CD14-positive monocyte (primary cell): ENCODE measurements around the gene INPP5A. TPM values are rescaled to one million over a fixed set of nuclear protein-coding genes. Genes with fewer than 3 reads are reported as not detected.

Experiments
- DNase-seq, 3 donors: peaks; one replicate each; pipeline ENCODE4 v3.0.0-alpha.2; 2011 to 2022
- H2AFZ ChIP-seq: 2 replicates; pipeline ENCODE4 v1.6.0; 2012; ENCODE audit warnings: mild to moderate bottlenecking, low read depth, low read length, inconsistent platforms; ENCODE audit not compliant: insufficient read depth, poor library complexity, severe bottlenecking
- H3K27ac ChIP-seq, 2 donors: 1 replicate in 1 of 2; 2 replicates in 1 of 2; pipeline ENCODE4 v1.5.1; 2012 to 2013; ENCODE audit warnings: low read length in 2 of 2, control low read depth in 1 of 2, inconsistent platforms in 1 of 2, low read depth in 1 of 2, mild to moderate bottlenecking in 1 of 2
- H3K27me3 ChIP-seq, 2 donors: one replicate each; pipeline versions ENCODE4 v1.6.0 to v1.6.1; 2011 to 2013; ENCODE audit warnings: low read length in 2 of 2; ENCODE audit not compliant: control insufficient read depth in 2 of 2, insufficient read depth in 2 of 2
- H3K36me3 ChIP-seq, 2 donors: replicated peaks in 1 of 2; 1 replicate in 1 of 2; 2 replicates in 1 of 2; pipeline versions ENCODE4 v1.5.1 to v1.6.1; 2012 to 2013; ENCODE audit warnings: low read length in 2 of 2, control low read depth in 1 of 2, inconsistent platforms in 1 of 2, mild to moderate bottlenecking in 1 of 2; ENCODE audit not compliant: insufficient read depth in 2 of 2, control insufficient read depth in 1 of 2
- H3K4me1 ChIP-seq, 2 donors: 1 replicate in 1 of 2; 2 replicates in 1 of 2; pipeline versions ENCODE4 v1.5.1 to v1.6.1; 2012 to 2013; ENCODE audit warnings: low read length in 2 of 2, control low read depth in 1 of 2, inconsistent platforms in 1 of 2, mild to moderate bottlenecking in 1 of 2, moderate library complexity in 1 of 2; ENCODE audit not compliant: insufficient read depth in 2 of 2, control insufficient read depth in 1 of 2
- H3K4me2 ChIP-seq: replicated peaks from 2 replicates; pipeline ENCODE3; 2012; ENCODE audit warnings: low read length, moderate library complexity, mild to moderate bottlenecking; ENCODE audit not compliant: poor library complexity, severe bottlenecking; ENCODE audit errors: extremely low read depth
- H3K4me3 ChIP-seq, 3 experiments: fragments of 200-600 bp in 1 of 3; sonication (generic) in 1 of 3; replicated peaks in 1 of 3; 1 replicate in 2 of 3; 2 replicates in 1 of 3; pipeline ENCODE4 v1.5.1; 2011 to 2013; ENCODE audit warnings: low read length in 3 of 3, mild to moderate bottlenecking in 3 of 3, control low read depth in 2 of 3, low read depth in 2 of 3, inconsistent platforms in 1 of 3, moderate library complexity in 1 of 3
- H3K79me2 ChIP-seq: 2 replicates; pipeline ENCODE4 v1.6.0; 2012; ENCODE audit warnings: mild to moderate bottlenecking, control low read depth, inconsistent platforms, low read length, moderate library complexity; ENCODE audit not compliant: insufficient read depth
- H3K9ac ChIP-seq: 2 replicates; pipeline ENCODE4 v1.6.0; 2017; ENCODE audit warnings: low read length, mild to moderate bottlenecking; ENCODE audit not compliant: insufficient read depth, poor library complexity, severe bottlenecking
- H3K9me3 ChIP-seq, 2 donors: replicated peaks in 1 of 2; 1 replicate in 1 of 2; 2 replicates in 1 of 2; pipeline versions ENCODE4 v1.5.1 to v1.6.1; 2012 to 2013; ENCODE audit warnings: low read length in 2 of 2, control low read depth in 1 of 2; ENCODE audit not compliant: control insufficient read depth in 1 of 2, insufficient read depth in 1 of 2
- H4K20me1 ChIP-seq: 2 replicates; pipeline ENCODE4 v1.6.0; 2012; ENCODE audit warnings: mild to moderate bottlenecking, low read length, control low read depth, moderate library complexity; ENCODE audit not compliant: insufficient read depth
- H3K27ac Mint-ChIP-seq, 7 donors: one replicate each; pipeline ENCODE4 v1.8.0; 2020; ENCODE audit warnings: mild to moderate bottlenecking in 7 of 7, mixed read lengths in 7 of 7, moderate library complexity in 6 of 7, inconsistent platforms in 2 of 7
- H3K27me3 Mint-ChIP-seq, 3 donors: one replicate each; pipeline ENCODE4 v1.8.0; 2021 to 2022; ENCODE audit warnings: low read depth in 3 of 3, mild to moderate bottlenecking in 3 of 3, mixed read lengths in 3 of 3, moderate library complexity in 3 of 3, inconsistent platforms in 1 of 3
- H3K36me3 Mint-ChIP-seq, 2 donors: one replicate each; pipeline ENCODE4 v1.8.0; 2020; ENCODE audit warnings: mixed read lengths in 2 of 2, inconsistent platforms in 1 of 2, mild to moderate bottlenecking in 1 of 2
- H3K4me1 Mint-ChIP-seq: one replicate; pipeline ENCODE4 v1.8.0; 2020; ENCODE audit warnings: mild to moderate bottlenecking, mixed read lengths
- H3K4me3 Mint-ChIP-seq, 2 donors: one replicate each; pipeline ENCODE4 v1.8.0; 2020; ENCODE audit warnings: mild to moderate bottlenecking in 2 of 2, mixed read lengths in 2 of 2, moderate library complexity in 1 of 2
- H3K9me3 Mint-ChIP-seq, 7 donors: one replicate each; pipeline ENCODE4 v1.8.0; 2020 to 2022; ENCODE audit warnings: mixed read lengths in 7 of 7, mild to moderate bottlenecking in 6 of 7, moderate library complexity in 6 of 7, inconsistent platforms in 2 of 7
- WGBS: methylation state at CpG from one replicate; pipeline ENCODE4 v1.1.5; 2013; ENCODE audit warnings: missing lambda C conversion rate; ENCODE audit not compliant: insufficient coverage; 5-methylcytosine and 5-hydroxymethylcytosine counted together
- intact Hi-C, 2 donors: fragments of 100-400 bp; cut with micrococcal nuclease; formaldehyde crosslinking; loops; one replicate each; pipeline versions ENCODE4 v1.15.0 to v1.15.1; 2023
- polyA plus RNA-seq, 3 donors: library from polyadenylated mRNA; depleted of rRNA in 1 of 3; unstranded in 2 of 3; stranded (reverse) in 1 of 3; fragments of 300-500 nt in 2 of 3; fragments of >200 nt in 1 of 3; fragmentation: Illumina TruSeq in 2 of 3; gene quantifications; 1 replicate in 2 of 3; 2 replicates in 1 of 3; pipeline ENCODE4 v1.2.3, GENCODE V29; 2012 to 2021
- TF ChIP-seq, protein P1 (sequence below): fragments of 200-600 bp; IDR thresholded peaks from one replicate; pipeline ENCODE4 v1.8.0; 2022; ENCODE audit warnings: antibody characterized with exemption, mild to moderate bottlenecking

Gene INPP5A
- polyA plus RNA-seq, 3 donors = 0.87 to 17.2 (median 2.9) TPM

DNA sequence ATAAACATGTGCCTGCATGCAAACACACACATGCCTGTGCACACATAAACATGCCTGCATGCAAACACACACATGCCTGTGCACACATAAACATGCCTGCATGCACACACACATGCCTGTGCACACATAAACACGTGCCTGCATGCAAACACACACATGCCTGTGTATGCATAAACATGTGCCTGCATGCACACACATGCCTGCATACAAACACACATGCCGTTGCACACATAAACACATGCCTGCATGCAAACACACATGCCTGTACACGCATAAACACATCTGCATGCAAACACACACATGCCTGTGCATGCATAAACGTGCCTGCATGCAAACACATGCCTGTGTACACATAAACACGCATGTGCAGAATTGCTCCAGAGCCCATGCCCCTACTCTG is 226.0 kb downstream of the INPP5A start:
- peaks cover 15 to 31% (median 25%) of the 10 kb centered on the region in 7 donors for H3K9me3 Mint-ChIP-seq
- H3K9ac ChIP-seq = no peak overlapping the region
- TF ChIP-seq, protein P1, sequence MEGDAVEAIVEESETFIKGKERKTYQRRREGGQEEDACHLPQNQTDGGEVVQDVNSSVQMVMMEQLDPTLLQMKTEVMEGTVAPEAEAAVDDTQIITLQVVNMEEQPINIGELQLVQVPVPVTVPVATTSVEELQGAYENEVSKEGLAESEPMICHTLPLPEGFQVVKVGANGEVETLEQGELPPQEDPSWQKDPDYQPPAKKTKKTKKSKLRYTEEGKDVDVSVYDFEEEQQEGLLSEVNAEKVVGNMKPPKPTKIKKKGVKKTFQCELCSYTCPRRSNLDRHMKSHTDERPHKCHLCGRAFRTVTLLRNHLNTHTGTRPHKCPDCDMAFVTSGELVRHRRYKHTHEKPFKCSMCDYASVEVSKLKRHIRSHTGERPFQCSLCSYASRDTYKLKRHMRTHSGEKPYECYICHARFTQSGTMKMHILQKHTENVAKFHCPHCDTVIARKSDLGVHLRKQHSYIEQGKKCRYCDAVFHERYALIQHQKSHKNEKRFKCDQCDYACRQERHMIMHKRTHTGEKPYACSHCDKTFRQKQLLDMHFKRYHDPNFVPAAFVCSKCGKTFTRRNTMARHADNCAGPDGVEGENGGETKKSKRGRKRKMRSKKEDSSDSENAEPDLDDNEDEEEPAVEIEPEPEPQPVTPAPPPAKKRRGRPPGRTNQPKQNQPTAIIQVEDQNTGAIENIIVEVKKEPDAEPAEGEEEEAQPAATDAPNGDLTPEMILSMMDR = no peak
- 96% methylated on average over 4 of the region's 5 CpGs for WGBS
- H3K79me2 ChIP-seq = no peaks in the 10 kb centered on the region
- no peaks in the 10 kb centered on the region for H3K4me1 Mint-ChIP-seq
- peaks cover 34 to 45% of the 10 kb centered on the region in 2 donors for H3K36me3 ChIP-seq
- H3K9me3 ChIP-seq = peaks cover 12 to 19% of the 10 kb centered on the region in 2 donors
- DNase-seq = no peak
- H3K4me2 ChIP-seq = no peak overlapping the region
- no peak overlapping the region for H3K27ac ChIP-seq
- no peaks in the 10 kb centered on the region for H3K4me1 ChIP-seq
- H3K4me3 Mint-ChIP-seq = no peak overlapping the region
- H3K36me3 Mint-ChIP-seq = peaks cover 51 to 74% of the 10 kb centered on the region in 2 donors
- H3K27ac Mint-ChIP-seq = no peak overlapping the region
- no peak overlapping the region for H3K4me3 ChIP-seq
- H4K20me1 ChIP-seq = no peaks in the 10 kb centered on the region
- no peak overlapping the region for H2AFZ ChIP-seq
- H3K27me3 Mint-ChIP-seq = peaks cover 0 to 2% (median 0%) of the 10 kb centered on the region in 3 donors
- no peaks in the 10 kb centered on the region for H3K27me3 ChIP-seq
- intact Hi-C loops = no loop called here

GRCh38 chr10:132764108-132764507 is 226.5 kb downstream of the INPP5A start:
- H3K4me1 Mint-ChIP-seq = no peaks in the 10 kb centered on the region
- Histone ChIP-seq H3K79me2 (no peaks in the 10 kb centered on the region), H3K9me3 (peaks cover 18 to 24% of the 10 kb centered on the region in 2 donors), H3K4me1 (no peaks in the 10 kb centered on the region), H3K27me3 (no peaks in the 10 kb centered on the region), H4K20me1 (no peaks in the 10 kb centered on the region), H3K27ac (no peak overlapping the region), H3K4me3 (no peak overlapping the region), H2AFZ (no peak overlapping the region), H3K9ac (no peak overlapping the region), H3K4me2 (no peak overlapping the region), H3K36me3 (peaks cover 34 to 45% of the 10 kb centered on the region in 2 donors)
- TF ChIP-seq, protein P1 = no peak
- H3K36me3 Mint-ChIP-seq = peaks cover 50 to 74% of the 10 kb centered on the region in 2 donors
- no peak for DNase-seq
- WGBS = 94% methylated on average over 11 of the region's 11 CpGs
- H3K9me3 Mint-ChIP-seq = peaks cover 18 to 36% (median 31%) of the 10 kb centered on the region in 7 donors
- H3K4me3 Mint-ChIP-seq = no peak overlapping the region
- peaks cover 0 to 2% (median 0%) of the 10 kb centered on the region in 3 donors for H3K27me3 Mint-ChIP-seq
- intact Hi-C loops = no loop called here
- H3K27ac Mint-ChIP-seq = peak overlapping the region in 1 of 7 donors; percentile 33
